Right lobe of liver (tissue), 6 donors: Measurements from ENCODE around the gene MSX1. TPM values are rescaled to one million over a fixed set of nuclear protein-coding genes. Genes with fewer than 3 reads are reported as not detected.

ENCODE experiments used
- ATAC-seq, 4 donors: fragments of 200-7000 bp; cut with Tn5 transposase; one replicate each; pipeline ENCODE4 v1.9.1; 2020; ENCODE audit warnings: mild to moderate bottlenecking in 4 of 4, moderate library complexity in 4 of 4
- DNase-seq, 3 donors: peaks; one replicate each; pipeline ENCODE4 v3.0.0-alpha.2; 2020
- H3K27ac ChIP-seq, 3 donors: fragments of 200-600 bp; one replicate each; pipeline ENCODE4 v1.8.0; 2022
- H3K27me3 ChIP-seq, 2 donors: fragments of 200-600 bp; one replicate each; pipeline ENCODE4 v1.8.0; 2022
- H3K36me3 ChIP-seq, 4 donors: fragments of 200-600 bp; sonication (generic) in 1 of 4; one replicate each; pipeline versions ENCODE4 v1.5.1 to v1.8.0; 2017 to 2022; ENCODE audit warnings: control low read depth in 1 of 4
- H3K4me1 ChIP-seq, 4 donors: fragments of 200-600 bp; sonication (generic) in 1 of 4; one replicate each; pipeline versions ENCODE4 v1.5.1 to v1.8.0; 2017 to 2022; ENCODE audit warnings: control low read depth in 1 of 4
- H3K4me3 ChIP-seq, 3 donors: fragments of 200-600 bp; one replicate each; pipeline ENCODE4 v1.8.0; 2022
- H3K9me3 ChIP-seq, 4 donors: fragments of 200-600 bp; sonication (generic) in 1 of 4; one replicate each; pipeline versions ENCODE4 v1.5.1 to v1.8.0; 2017 to 2022; ENCODE audit warnings: control low read depth in 1 of 4
- POLR2A ChIP-seq: fragments of 450-650 bp; IDR thresholded peaks from one replicate; pipeline ENCODE4 v1.6.1; 2017; ENCODE audit warnings: antibody characterized with exemption, mild to moderate bottlenecking
- WGBS: methylation state at CpG from one replicate; pipeline ENCODE4 v1.1.6; 2018; ENCODE audit warnings: low coverage, low lambda C conversion rate; ENCODE audit not compliant: insufficient coverage; ENCODE audit errors: missing lambda C conversion rate; 5-methylcytosine and 5-hydroxymethylcytosine counted together
- intact Hi-C, 2 donors: fragments of 100-400 bp; cut with DNase I; formaldehyde crosslinking; loops; one replicate each; pipeline versions ENCODE4 v1.11.2 to v1.14.1; 2022
- total RNA-seq, 6 experiments: library from RNA; depleted of rRNA in 2 of 6; stranded (reverse); fragments of >200 nt in 2 of 6; fragmentation: NEBNext Ultra II Directional in 3 of 6; extraction: Animal tissue kit (Norgen Biotek cat#: 25700) in 3 of 6; gene quantifications; one replicate each; pipeline versions ENCODE4 v1.1.0 to v1.2.4, GENCODE V29; 2016 to 2023
- TF ChIP-seq, protein P1 (sequence below), 4 donors: fragments of 200-600 bp in 3 of 4; fragments of 450-650 bp in 1 of 4; IDR thresholded peaks; one replicate each; pipeline versions ENCODE4 v1.5.1 to v1.8.0; 2016 to 2022; ENCODE audit warnings: antibody characterized with exemption in 4 of 4, mild to moderate bottlenecking in 2 of 4
- donor health status: DM: no; HTN: yes; CAD: no.
- donor health status: DM: no; HTN: no; CAD: no.
- donor health status: DM: no; HTN: no; CAD: no.
- donor health status: DM: no; HTN: yes; CAD: no.
- donor health status: DM: no; HTN: yes; CAD: no.

MSX1 gene
- total RNA-seq, 6 experiments from 2014 or later = 0.15 to 0.62 (median 0.31) TPM

DNA sequence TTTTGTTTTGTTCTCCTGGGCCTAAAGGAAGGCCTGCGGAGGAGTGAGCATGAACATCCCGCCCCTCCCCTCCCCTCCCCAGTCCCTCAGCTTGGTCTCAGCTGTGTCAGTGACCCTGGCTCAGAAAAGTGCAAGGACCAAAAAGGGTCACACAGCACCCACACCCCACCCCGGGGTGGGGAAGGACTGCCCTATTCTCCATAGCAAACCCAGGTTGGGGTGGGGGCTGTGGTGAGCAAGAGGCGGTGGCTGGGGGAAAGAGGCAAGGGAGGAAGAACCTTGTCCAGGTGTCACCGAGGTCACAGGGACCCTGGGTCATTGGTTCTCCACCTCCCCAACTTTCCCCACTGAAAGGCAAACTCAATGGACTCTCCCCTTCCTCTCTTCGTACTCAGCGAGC lies 7.6 kb upstream of the MSX1 start:
- DNase-seq (no peak), ATAC-seq (no peak)
- Histone ChIP-seq H3K9me3 (no peaks in the 10 kb centered on the region), H3K4me1 (peaks cover 0 to 16% (median 2%) of the 10 kb centered on the region in 4 donors), H3K27ac (no peak overlapping the region), H3K4me3 (no peak overlapping the region), H3K27me3 (peaks cover 4 to 26% of the 10 kb centered on the region in 2 donors), H3K36me3 (no peaks in the 10 kb centered on the region)
- 79% methylated on average over 3 of the region's 7 CpGs for WGBS
- intact Hi-C loops = no loop called here
- TF ChIP-seq, protein P1, sequence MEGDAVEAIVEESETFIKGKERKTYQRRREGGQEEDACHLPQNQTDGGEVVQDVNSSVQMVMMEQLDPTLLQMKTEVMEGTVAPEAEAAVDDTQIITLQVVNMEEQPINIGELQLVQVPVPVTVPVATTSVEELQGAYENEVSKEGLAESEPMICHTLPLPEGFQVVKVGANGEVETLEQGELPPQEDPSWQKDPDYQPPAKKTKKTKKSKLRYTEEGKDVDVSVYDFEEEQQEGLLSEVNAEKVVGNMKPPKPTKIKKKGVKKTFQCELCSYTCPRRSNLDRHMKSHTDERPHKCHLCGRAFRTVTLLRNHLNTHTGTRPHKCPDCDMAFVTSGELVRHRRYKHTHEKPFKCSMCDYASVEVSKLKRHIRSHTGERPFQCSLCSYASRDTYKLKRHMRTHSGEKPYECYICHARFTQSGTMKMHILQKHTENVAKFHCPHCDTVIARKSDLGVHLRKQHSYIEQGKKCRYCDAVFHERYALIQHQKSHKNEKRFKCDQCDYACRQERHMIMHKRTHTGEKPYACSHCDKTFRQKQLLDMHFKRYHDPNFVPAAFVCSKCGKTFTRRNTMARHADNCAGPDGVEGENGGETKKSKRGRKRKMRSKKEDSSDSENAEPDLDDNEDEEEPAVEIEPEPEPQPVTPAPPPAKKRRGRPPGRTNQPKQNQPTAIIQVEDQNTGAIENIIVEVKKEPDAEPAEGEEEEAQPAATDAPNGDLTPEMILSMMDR (IDR thresholded peaks at IDR 0.05) = no peak
- no peak for TF ChIP-seq POLR2A

GRCh38 chr4:4852591-4853362 lies 6.7 kb upstream of the MSX1 start:
- WGBS = under 1% methylated on average over 18 of the region's 42 CpGs
- peak; percentile 15 to 53 (median 44) for ATAC-seq
- H3K4me1 ChIP-seq = peaks cover 0 to 16% (median 2%) of the 10 kb centered on the region in 4 donors
- H3K36me3 ChIP-seq = no peaks in the 10 kb centered on the region
- H3K27ac ChIP-seq = no peak overlapping the region
- DNase-seq = no peak
- peak overlapping the region in 1 of 3 donors; percentile 2 for H3K4me3 ChIP-seq
- no peaks in the 10 kb centered on the region for H3K9me3 ChIP-seq
- intact Hi-C loops = no loop called here
- H3K27me3 ChIP-seq = peaks cover 5 to 33% of the 10 kb centered on the region in 2 donors
- TF ChIP-seq, protein P1 (IDR thresholded peaks at IDR 0.05) = no peak

DNA sequence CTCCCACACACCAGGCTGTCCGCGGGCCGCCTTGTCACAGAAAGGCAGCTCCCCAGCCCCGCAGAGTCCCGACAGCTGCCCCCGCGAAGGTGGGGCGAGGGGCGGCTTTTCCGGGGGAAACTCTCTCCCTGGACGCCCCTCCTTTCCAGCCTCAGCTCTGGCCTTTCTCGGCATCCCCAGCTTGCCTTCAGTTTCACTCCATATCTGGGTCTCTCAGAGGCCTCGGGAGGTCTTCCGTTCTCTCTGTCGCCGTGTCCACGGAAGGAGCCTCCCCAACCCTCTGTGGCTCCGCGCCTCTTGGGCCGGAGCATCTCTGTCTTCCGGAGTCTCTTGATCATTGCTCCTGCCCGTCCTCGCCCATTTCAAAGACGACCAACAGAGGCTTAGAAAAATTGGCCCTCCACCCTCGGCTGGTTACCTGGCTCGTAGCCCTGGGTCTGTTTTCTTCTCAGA lies 6.1 kb upstream of the MSX1 start:
- no peaks in the 10 kb centered on the region for H3K36me3 ChIP-seq
- H3K9me3 ChIP-seq = no peaks in the 10 kb centered on the region
- no peak overlapping the region for H3K27ac ChIP-seq
- 2% methylated on average over 24 of the region's 26 CpGs for WGBS
- TF ChIP-seq POLR2A = no peak
- TF ChIP-seq, protein P1 (IDR thresholded peaks at IDR 0.05) = no peak
- H3K4me3 ChIP-seq = no peak overlapping the region
- no peak for DNase-seq
- intact Hi-C loops = no loop called here
- peaks cover 0 to 16% (median 2%) of the 10 kb centered on the region in 4 donors for H3K4me1 ChIP-seq
- ATAC-seq = peak in 1 of 4 donors; percentile 24
- peaks cover 12 to 39% of the 10 kb centered on the region in 2 donors for H3K27me3 ChIP-seq

DNA sequence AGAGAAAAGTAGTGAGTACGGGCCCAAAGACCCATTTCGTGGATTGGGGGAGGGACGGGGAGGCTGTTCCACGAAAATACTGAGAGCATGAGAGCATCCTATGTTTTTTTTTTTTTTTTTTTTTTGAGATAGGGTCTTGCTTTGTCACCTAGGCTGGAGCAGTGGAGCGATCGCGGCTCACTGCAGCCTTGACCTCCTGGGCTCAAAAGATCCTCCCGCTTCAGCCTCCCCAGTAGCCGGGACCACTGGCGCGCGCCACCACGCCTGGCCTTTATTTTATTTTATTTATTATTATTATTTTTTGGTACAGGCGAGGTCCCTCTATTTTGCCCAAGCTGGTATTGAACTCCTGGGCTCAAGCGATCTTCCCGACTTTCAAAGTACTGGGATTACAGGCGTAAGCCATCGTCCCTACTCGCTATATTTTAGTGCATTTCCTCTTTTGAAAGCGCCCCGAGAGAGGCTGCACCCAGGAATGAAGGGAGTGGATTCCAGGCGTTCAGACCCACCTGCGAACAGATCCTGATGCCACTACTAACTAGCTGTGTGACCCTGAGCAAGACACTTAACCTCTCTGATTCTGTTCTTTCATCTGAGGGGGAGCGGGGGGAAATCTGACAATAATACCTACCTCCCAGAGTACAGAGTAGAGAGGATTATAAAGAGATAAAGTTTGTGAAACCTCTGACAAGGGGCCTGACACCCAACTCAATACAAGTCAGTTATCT lies 5.4 kb upstream of the MSX1 start:
- H3K27me3 ChIP-seq = peaks cover 13 to 44% of the 10 kb centered on the region in 2 donors
- no peaks in the 10 kb centered on the region for H3K36me3 ChIP-seq
- no peak overlapping the region for H3K4me3 ChIP-seq
- H3K9me3 ChIP-seq = no peaks in the 10 kb centered on the region
- TF ChIP-seq POLR2A = no peak
- no peak for ATAC-seq
- no peak overlapping the region for H3K27ac ChIP-seq
- intact Hi-C loops = no loop called here
- H3K4me1 ChIP-seq = peaks cover 0 to 16% (median 2%) of the 10 kb centered on the region in 4 donors
- 12% methylated on average over 20 of the region's 24 CpGs for WGBS
- no peak for DNase-seq
